ENCODE results near the gene DNAJC7.

The DNAJC7 gene

GRCh38 chr17:42041619-42042018 is 24.4 kb upstream of the DNAJC7 start:
- H3K4me3 ChIP-seq (ENCODE audit: low read depth, low read length), result no peak overlapping the region
- TF ChIP-seq CTCF (IDR thresholded peaks at IDR 0.05; ENCODE audit: borderline replicate concordance, insufficient read depth, low read depth, low read length), result no peak

GRCh38 chr17:42040818-42041217 is 23.6 kb upstream of the DNAJC7 start:
- TF ChIP-seq CTCF (IDR thresholded peaks at IDR 0.05; ENCODE audit: borderline replicate concordance, insufficient read depth, low read depth, low read length), result no peak

GRCh38 chr17:42039794-42040763 is 22.8 kb upstream of the DNAJC7 start:
- no peak overlapping the region for H3K4me3 ChIP-seq (ENCODE audit: low read depth, low read length)
- no peak for TF ChIP-seq CTCF (IDR thresholded peaks at IDR 0.05; ENCODE audit: borderline replicate concordance, insufficient read depth, low read depth, low read length)

More at GRCh38 chr17:42040818-42041217, 23.6 kb upstream of the DNAJC7 start:
- no peak overlapping the region for H3K4me3 ChIP-seq (ENCODE audit: low read depth, low read length)

- TF ChIP-seq CTCF (IDR thresholded peaks at IDR 0.05; ENCODE audit: borderline replicate concordance, insufficient read depth, low read depth, low read length), result no peak
- H3K4me3 ChIP-seq (ENCODE audit: low read depth, low read length), result no peak overlapping the region
These were observed 21.2 kb upstream of the DNAJC7 start for GRCh38 chr17:42038221-42038973.

- no peak for TF ChIP-seq CTCF (IDR thresholded peaks at IDR 0.05; ENCODE audit: borderline replicate concordance, insufficient read depth, low read depth, low read length)
These were observed 16.8 kb upstream of the DNAJC7 start for GRCh38 chr17:42034059-42034458.

GRCh38 chr17:42031584-42031983 is 14.3 kb upstream of the DNAJC7 start:
- TF ChIP-seq CTCF (IDR thresholded peaks at IDR 0.05; ENCODE audit: borderline replicate concordance, insufficient read depth, low read depth, low read length), result no peak
- H3K4me3 ChIP-seq (ENCODE audit: low read depth, low read length), result no peak overlapping the region

More at GRCh38 chr17:42034059-42034458, 16.8 kb upstream of the DNAJC7 start:
- no peak overlapping the region for H3K4me3 ChIP-seq (ENCODE audit: low read depth, low read length)
